ENCODE results near the gene PLAGL1.

Gene PLAGL1

GRCh38 chr6:143963158-143963919, 44.7 kb downstream of the PLAGL1 start:
- no peak for DNase-seq

GRCh38 chr6:143961886-143962878, 45.9 kb downstream of the PLAGL1 start:
- DNase-seq = no peak

- no peak for DNase-seq
These were observed 47.0 kb downstream of the PLAGL1 start for GRCh38 chr6:143961066-143961465.

- DNase-seq = no peak
These were observed 48.1 kb downstream of the PLAGL1 start for GRCh38 chr6:143959927-143960326.

- DNase-seq = no peak
These were observed 49.1 kb downstream of the PLAGL1 start for GRCh38 chr6:143958839-143959399.

GRCh38 chr6:143957679-143958274, 50.3 kb downstream of the PLAGL1 start:
- no peak for DNase-seq

- DNase-seq = no peak
These were observed 52.1 kb downstream of the PLAGL1 start for GRCh38 chr6:143955971-143956370.

- no peak for DNase-seq
These were observed 54.1 kb downstream of the PLAGL1 start for GRCh38 chr6:143953922-143954321.

- no peak for DNase-seq
These were observed 54.9 kb downstream of the PLAGL1 start for GRCh38 chr6:143952947-143953701.

- no peak for DNase-seq
These were observed 55.8 kb downstream of the PLAGL1 start for GRCh38 chr6:143952060-143952778.

GRCh38 chr6:143950875-143951274, 57.2 kb downstream of the PLAGL1 start:
- no peak for DNase-seq

GRCh38 chr6:143949962-143950361, 58.1 kb downstream of the PLAGL1 start:
- no peak for DNase-seq

GRCh38 chr6:143949535-143949934, 58.5 kb downstream of the PLAGL1 start:
- no peak for DNase-seq

GRCh38 chr6:143948208-143948607, 59.9 kb downstream of the PLAGL1 start:
- no peak for DNase-seq

- DNase-seq = peak; percentile 4
These were observed 66.0 kb downstream of the PLAGL1 start for GRCh38 chr6:143941852-143942627.

- DNase-seq = no peak
These were observed 68.0 kb downstream of the PLAGL1 start for GRCh38 chr6:143940011-143940597.

GRCh38 chr6:143939364-143939763, 68.7 kb downstream of the PLAGL1 start:
- no peak for DNase-seq

- no peak for DNase-seq
These were observed 70.4 kb downstream of the PLAGL1 start for GRCh38 chr6:143937668-143937970.

GRCh38 chr6:143936778-143937667, 71.0 kb downstream of the PLAGL1 start:
- DNase-seq = no peak

GRCh38 chr6:143936347-143936746, 71.7 kb downstream of the PLAGL1 start:
- no peak for DNase-seq
